GM21529 (cell line): ENCODE results near the gene KIR2DL4.
"Not testable (repeated sequence)": the region's sequence is repeated elsewhere in the genome, so short reads cannot be mapped to it uniquely, and the experiment has no call there.

Source experiments
- ATAC-seq: cut with Tn5 transposase; IDR thresholded peaks from one replicate; pipeline ENCODE4 v1.9.1; 2021; ENCODE audit not compliant: unreplicated experiment

KIR2DL4 gene

DNA sequence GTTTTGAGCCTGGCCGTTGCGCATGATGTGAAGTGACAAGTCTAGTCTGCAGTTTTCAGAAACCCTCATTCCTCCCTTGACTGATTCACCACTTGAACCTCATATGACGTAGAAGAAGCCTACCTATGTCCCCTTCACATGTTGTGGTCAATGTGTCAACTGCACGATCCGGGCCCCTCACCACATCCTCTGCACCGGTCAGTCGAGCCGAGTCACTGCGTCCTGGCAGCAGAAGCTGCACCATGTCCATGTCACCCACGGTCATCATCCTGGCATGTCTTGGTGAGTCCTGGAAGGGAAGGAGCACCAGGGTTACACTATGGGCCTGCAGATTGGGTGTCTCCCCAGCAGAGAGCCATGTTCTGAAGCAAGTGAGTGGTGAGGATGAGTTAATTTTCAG, at the start of gene KIR2DL4:
Gene KIR2DL4, plus strand, starts transcription at position 201 of the 400 bp plus-strand sequence. Its CDS starts 42 bp downstream, at position 243.
- no peak for ATAC-seq

- ATAC-seq = not testable (repeated sequence)
These were observed 47.0 kb upstream of the KIR2DL4 start for GRCh38 chr19:54756204-54757110.

DNA sequence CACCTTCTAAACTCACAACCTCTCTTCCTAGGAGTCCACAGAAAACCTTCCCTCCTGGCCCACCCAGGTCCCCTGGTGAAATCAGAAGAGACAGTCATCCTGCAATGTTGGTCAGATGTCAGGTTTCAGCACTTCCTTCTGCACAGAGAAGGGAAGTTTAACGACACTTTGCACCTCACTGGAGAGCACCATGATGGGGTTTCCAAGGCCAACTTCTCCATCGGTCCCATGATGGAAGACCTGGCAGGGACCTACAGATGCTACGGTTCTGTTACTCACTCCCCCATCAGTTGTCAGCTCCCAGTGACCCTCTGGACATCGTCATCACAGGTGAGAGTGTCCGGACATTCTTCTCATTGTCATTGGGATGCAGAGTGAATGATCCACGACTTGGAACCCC, 44.8 kb upstream of the KIR2DL4 start:
- ATAC-seq = not testable (repeated sequence)

- not testable (repeated sequence) for ATAC-seq
These were observed 39.2 kb upstream of the KIR2DL4 start for GRCh38 chr19:54764219-54764618.

DNA sequence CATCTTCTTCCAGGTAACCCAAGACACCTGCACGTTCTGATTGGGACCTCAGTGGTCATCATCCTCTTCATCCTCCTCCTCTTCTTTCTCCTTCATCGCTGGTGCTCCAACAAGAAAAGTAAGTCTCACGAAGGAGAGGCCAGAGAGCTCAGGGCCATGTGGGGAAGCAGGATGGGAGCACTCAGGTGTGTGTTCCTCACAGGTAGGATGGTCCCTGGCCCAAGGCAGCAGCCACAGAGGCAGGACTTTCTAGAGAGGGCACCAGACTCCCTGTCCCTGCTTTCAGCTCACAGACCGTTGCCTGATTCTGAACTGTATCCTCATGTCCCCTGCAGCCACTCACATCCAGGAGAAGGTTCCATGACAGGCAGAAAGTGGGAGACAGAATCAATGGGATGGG, 36.9 kb upstream of the KIR2DL4 start:
- ATAC-seq = not testable (repeated sequence)

GRCh38 chr19:54769646-54770045, 33.8 kb upstream of the KIR2DL4 start, which contains the start of gene KIR2DL1:
Gene KIR2DL1, plus strand, starts transcription at chr19:54769793. Its CDS starts 58 bp downstream, at chr19:54769851.
- not testable (repeated sequence) for ATAC-seq

DNA sequence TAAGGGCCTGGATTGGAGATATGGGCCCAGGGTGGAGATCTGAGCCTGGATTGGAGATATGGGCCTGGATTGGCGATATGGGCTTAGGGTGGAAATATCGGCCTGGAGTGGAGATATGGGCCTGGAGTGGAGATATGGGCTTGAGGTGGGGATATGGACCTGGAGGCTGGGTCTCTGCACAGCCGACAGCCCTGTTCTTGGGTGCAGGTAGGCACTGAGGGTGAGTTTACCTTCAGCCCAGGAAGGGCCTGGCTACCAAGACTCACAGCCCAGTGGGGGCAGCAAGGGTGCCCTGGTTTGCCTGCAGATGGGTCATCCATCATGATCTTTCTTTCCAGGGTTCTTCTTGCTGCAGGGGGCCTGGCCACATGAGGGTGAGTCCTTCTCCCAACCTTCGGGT, 32.9 kb upstream of the KIR2DL4 start:
- ATAC-seq = not testable (repeated sequence)

DNA sequence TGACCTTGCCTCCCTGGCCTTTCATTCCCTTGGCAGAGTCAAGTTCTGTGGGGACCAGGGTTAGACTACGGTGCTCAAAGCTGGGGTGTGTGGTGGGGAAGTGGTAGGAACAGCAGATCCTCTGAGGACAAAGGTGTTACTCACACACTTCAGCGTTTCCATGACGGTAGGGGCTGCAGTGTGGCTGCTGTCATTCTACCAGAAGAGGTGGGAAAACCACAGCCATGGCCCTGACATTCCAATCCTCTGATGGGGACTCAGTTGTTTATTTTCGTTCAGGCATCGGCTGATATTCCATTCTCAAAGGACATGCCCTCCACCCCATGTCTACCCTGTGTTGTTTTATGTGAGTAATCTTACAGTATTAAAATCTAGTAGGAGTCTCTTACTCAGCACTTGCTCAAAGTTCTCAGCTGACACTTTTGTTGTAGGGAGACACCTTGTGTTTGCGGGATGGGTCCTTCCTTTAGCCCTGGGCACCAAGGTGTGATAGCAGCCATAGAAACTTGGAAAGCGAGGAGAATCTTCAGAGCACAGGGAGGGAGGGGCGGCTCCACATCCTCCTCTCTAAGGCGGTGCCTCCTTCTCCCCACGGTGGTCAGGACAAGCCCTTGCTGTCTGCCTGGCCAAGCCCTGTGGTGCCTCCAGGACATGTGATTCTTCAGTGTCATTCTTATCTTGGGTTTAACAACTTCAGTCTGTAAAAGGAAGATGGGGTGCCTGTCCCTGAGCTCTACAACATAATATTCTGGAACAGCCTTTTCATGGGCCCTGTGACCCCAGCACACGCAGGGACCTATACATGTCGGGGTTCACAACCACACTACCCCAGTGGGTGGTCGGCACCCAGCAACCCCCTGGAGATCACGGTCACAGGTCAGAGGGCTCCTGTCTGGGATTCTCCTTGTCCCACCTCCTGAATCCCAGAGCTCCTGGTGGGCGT, 32.1 kb upstream of the KIR2DL4 start:
- ATAC-seq = not testable (repeated sequence)

GRCh38 chr19:54772666-54773065, 30.7 kb upstream of the KIR2DL4 start:
- ATAC-seq = not testable (repeated sequence)

DNA sequence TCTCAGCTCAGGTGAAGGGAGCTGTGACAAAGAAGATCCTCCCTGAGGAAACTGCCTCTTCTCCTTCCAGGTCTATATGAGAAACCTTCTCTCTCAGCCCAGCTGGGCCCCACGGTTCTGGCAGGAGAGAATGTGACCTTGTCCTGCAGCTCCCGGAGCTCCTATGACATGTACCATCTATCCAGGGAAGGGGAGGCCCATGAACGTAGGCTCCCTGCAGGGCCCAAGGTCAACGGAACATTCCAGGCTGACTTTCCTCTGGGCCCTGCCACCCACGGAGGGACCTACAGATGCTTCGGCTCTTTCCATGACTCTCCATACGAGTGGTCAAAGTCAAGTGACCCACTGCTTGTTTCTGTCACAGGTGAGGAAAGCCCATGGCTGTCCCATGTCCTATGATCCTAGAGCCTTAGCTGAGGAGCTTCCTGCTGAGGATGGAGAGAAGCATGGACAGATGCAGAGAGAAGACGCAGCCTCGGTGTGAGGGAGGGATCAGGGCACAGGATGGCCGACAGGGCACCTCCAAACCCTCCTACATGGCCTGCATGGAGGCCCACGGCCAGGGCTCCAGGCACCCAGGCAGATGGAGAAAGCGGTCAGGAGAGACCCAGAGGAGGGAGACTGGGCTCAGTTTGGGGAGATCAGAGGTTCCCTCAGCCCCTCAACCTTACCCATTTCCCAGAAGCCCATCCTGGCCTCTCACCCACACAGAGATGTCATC, 28.2 kb upstream of the KIR2DL4 start:
- not testable (repeated sequence) for ATAC-seq

DNA sequence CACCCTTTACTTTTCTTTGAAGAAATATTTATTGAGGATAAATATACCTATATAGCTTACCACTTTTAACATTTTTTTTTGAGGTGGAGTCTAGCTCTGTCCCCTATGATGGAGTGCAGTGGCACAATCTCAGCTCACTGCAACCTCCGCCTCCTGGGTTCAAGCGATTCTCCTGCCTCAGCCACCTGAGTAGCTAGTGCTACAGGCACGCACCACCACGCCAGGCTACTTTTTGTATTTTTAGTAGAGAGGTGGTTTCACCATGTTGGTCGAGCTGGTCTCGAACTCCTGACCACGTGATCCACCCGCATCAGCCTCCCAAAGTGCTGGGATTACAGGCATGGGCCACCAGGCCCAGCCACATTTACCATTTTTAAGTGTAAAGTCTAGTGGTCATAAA, 27.6 kb upstream of the KIR2DL4 start:
- not testable (repeated sequence) for ATAC-seq

DNA sequence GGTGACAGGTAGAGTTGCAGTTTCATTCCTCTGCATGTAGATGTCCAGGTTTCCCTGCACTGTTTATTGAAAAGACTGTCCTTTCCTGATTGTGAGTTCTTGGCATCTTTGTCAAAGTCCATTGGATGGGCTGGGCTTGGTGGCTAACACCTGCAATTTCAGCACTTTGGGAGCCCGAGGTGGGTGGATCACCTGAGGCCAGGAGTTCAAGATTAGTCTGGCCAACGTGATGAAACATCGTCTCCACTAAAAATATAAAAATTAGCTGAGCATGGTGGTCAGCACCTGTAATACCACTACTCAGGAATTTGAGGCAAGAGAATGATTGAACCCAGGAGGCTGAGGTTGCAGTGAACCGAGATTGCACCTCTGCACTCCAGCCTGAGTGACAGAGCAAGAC, 25.6 kb upstream of the KIR2DL4 start:
- ATAC-seq = not testable (repeated sequence)

GRCh38 chr19:54778896-54779295, 24.5 kb upstream of the KIR2DL4 start:
- ATAC-seq = not testable (repeated sequence)

DNA sequence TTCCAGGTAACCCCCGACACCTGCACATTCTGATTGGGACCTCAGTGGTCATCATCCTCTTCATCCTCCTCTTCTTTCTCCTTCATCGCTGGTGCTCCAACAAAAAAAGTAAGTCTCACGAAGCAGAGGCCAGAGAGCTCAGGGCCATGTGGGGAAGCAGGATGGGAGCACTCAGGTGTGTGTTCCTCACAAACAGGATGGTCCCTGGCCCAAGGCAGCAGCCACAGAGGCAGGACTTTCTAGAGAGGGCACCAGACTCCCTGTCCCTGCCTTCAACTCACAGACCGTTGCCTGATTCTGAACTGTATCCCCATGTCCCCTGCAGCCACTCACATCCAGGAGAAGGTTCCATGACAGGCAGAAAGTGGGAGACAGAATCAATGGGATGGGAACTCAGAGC, 20.5 kb upstream of the KIR2DL4 start:
- not testable (repeated sequence) for ATAC-seq

DNA sequence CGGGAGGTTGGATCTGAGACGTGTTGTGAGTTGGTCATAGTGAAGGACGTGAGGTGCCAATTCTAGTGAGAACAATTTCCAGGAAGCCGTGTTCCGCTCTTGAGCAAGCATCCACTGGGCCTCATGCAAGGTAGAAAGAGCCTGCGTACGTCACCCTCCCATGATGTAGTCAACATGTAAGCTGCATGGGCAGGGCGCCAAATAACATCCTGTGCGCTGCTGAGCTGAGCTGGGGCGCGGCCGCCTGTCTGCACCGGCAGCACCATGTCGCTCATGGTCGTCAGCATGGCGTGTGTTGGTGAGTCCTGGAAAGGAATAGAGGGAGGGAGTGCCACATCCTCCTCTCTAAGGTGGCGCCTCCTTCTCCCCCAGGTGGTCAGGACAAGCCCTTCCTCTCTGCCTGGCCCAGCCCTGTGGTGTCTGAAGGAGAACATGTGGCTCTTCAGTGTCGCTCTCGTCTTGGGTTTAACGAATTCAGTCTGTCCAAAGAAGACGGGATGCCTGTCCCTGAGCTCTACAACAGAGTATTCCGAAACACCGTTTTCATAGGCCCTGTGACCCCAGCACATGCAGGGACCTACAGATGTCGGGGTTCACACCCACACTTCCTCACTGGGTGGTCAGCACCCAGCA, 17.2 kb upstream of the KIR2DL4 start:
- ATAC-seq = not testable (repeated sequence)

GRCh38 chr19:54788154-54788553, 15.3 kb upstream of the KIR2DL4 start:
- ATAC-seq = not testable (repeated sequence)

- no peak for ATAC-seq
These were observed 12.7 kb upstream of the KIR2DL4 start for GRCh38 chr19:54790711-54791110.

DNA sequence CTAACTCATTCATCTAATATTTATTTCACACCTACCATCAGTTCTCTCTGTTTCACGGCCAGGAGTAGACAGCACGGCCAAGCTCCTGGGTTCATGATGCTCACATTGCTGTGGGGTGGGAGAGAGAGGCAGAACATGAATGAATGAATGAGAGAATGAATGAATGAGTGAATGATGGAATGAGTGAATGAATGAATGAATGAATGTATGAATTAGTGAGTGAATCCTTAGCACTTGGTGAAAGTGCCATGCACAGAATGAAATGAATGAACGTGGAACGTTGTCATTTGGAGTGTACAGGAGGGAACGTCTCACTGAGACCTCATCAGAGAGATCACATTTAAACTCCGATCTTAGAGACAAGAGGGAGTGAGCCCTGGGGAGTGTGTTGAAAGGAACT, 11.9 kb upstream of the KIR2DL4 start:
- no peak for ATAC-seq

GRCh38 chr19:54792814-54793213, 10.6 kb upstream of the KIR2DL4 start:
- ATAC-seq = no peak

- ATAC-seq = no peak
These were observed 7.7 kb upstream of the KIR2DL4 start for GRCh38 chr19:54795758-54796157.
